HEK293 (cell line): ENCODE data around the gene RFPL2.

Experiments
- KLF9 ChIP-seq: fragments of 450-650 bp; formaldehyde crosslinking; IDR thresholded peaks from 2 replicates; pipeline ENCODE4 v1.5.1; 2016; ENCODE audit warnings: missing biosample characterization, missing genetic modification characterization, low read depth
- MZF1 ChIP-seq: fragments of 450-650 bp; formaldehyde crosslinking; IDR thresholded peaks from 2 replicates; pipeline ENCODE4 v1.5.1; 2017; ENCODE audit warnings: missing biosample characterization, missing genetic modification characterization, borderline replicate concordance
- PBX3 ChIP-seq: sonication (generic); formaldehyde crosslinking; IDR thresholded peaks from 2 replicates; pipeline ENCODE4 v1.8.1; 2022; ENCODE audit warnings: mild to moderate bottlenecking, moderate library complexity, missing genetic modification reagents
- PRDM1 ChIP-seq: fragments of 450-650 bp; formaldehyde crosslinking; IDR thresholded peaks from 2 replicates; pipeline ENCODE4; 2016; ENCODE audit warnings: missing biosample characterization, missing genetic modification characterization
- PRDM2 ChIP-seq: fragments of 450-650 bp; formaldehyde crosslinking; IDR thresholded peaks from 2 replicates; pipeline ENCODE4 v1.5.1; 2016; ENCODE audit warnings: missing biosample characterization, missing genetic modification characterization, borderline replicate concordance
- SALL2 ChIP-seq: fragments of 450-650 bp; formaldehyde crosslinking; IDR thresholded peaks from 2 replicates; pipeline ENCODE4 v1.5.0; 2017; ENCODE audit warnings: missing biosample characterization, mild to moderate bottlenecking, missing genetic modification characterization, borderline replicate concordance
- SETDB1 ChIP-seq: IDR thresholded peaks from one replicate; pipeline ENCODE4 v1.6.1; 2017; ENCODE audit warnings: mild to moderate bottlenecking, low read length, moderate library complexity, mixed read lengths; ENCODE audit not compliant: insufficient read length
- YY1 ChIP-seq: fragments of 450-650 bp; formaldehyde crosslinking; IDR thresholded peaks from 2 replicates; pipeline ENCODE4 v1.5.1; 2018; ENCODE audit warnings: missing biosample characterization, missing genetic modification characterization
- ZBTB44 ChIP-seq: fragments of 450-650 bp; IDR thresholded peaks from 2 replicates; pipeline ENCODE4 v1.5.1; 2018; ENCODE audit warnings: missing biosample characterization, mild to moderate bottlenecking, missing genetic modification characterization
- ZBTB48 ChIP-seq: fragments of 450-650 bp; formaldehyde crosslinking; IDR thresholded peaks from 2 replicates; pipeline ENCODE4 v1.5.1; 2016; ENCODE audit warnings: missing biosample characterization, missing genetic modification characterization
- ZNF138 ChIP-seq: fragments of 450-650 bp; formaldehyde crosslinking; IDR thresholded peaks from 2 replicates; pipeline ENCODE4 v1.5.1; 2016; ENCODE audit warnings: missing biosample characterization, missing genetic modification characterization, borderline replicate concordance
- ZNF211 ChIP-seq: fragments of 450-650 bp; formaldehyde crosslinking; IDR thresholded peaks from 2 replicates; pipeline ENCODE4 v1.5.1; 2016; ENCODE audit warnings: low read depth, missing biosample characterization, missing genetic modification characterization
- ZNF24 ChIP-seq: fragments of 450-650 bp; formaldehyde crosslinking; IDR thresholded peaks from 2 replicates; pipeline ENCODE4 v1.5.1; 2016; ENCODE audit warnings: missing biosample characterization, missing genetic modification characterization
- ZNF266 ChIP-seq: fragments of 450-650 bp; formaldehyde crosslinking; IDR thresholded peaks from 2 replicates; pipeline ENCODE4 v1.5.1; 2016; ENCODE audit warnings: missing biosample characterization, missing genetic modification characterization, low read depth
- ZNF335 ChIP-seq: fragments of 450-650 bp; formaldehyde crosslinking; conservative IDR thresholded peaks from 2 replicates; pipeline ENCODE4 v1.5.1; 2016; ENCODE audit warnings: missing biosample characterization, missing genetic modification characterization
- ZNF37A ChIP-seq: fragments of 450-650 bp; IDR thresholded peaks from 2 replicates; pipeline ENCODE4 v1.5.1; 2018; ENCODE audit warnings: missing biosample characterization, missing genetic modification characterization
- ZNF423 ChIP-seq: fragments of 450-650 bp; formaldehyde crosslinking; IDR thresholded peaks from 2 replicates; pipeline ENCODE4 v1.5.1; 2016; ENCODE audit warnings: missing biosample characterization, missing genetic modification characterization
- ZNF48 ChIP-seq: fragments of 450-650 bp; formaldehyde crosslinking; IDR thresholded peaks from 2 replicates; pipeline ENCODE4 v1.5.1; 2016; ENCODE audit warnings: missing biosample characterization, missing genetic modification characterization
- ZNF518A ChIP-seq: fragments of 450-650 bp; formaldehyde crosslinking; conservative IDR thresholded peaks from 2 replicates; pipeline ENCODE4 v1.5.1; 2016; ENCODE audit warnings: low read depth, missing biosample characterization, missing genetic modification characterization
- ZNF600 ChIP-seq: fragments of 450-650 bp; formaldehyde crosslinking; IDR thresholded peaks from 2 replicates; pipeline ENCODE4 v1.5.1; 2016; ENCODE audit warnings: missing biosample characterization, missing genetic modification characterization
- ZNF791 ChIP-seq: fragments of 450-650 bp; formaldehyde crosslinking; IDR thresholded peaks from 2 replicates; pipeline ENCODE4 v1.5.1; 2016; ENCODE audit warnings: missing biosample characterization, missing genetic modification characterization
- ZNF837 ChIP-seq: fragments of 450-650 bp; formaldehyde crosslinking; IDR thresholded peaks from 2 replicates; pipeline ENCODE4 v1.5.1; 2016; ENCODE audit warnings: missing biosample characterization, missing genetic modification characterization
- ZXDB ChIP-seq: fragments of 450-650 bp; formaldehyde crosslinking; IDR thresholded peaks from 2 replicates; pipeline ENCODE4 v1.5.1; 2016; ENCODE audit warnings: missing biosample characterization, missing genetic modification characterization
- TF ChIP-seq, protein P1 (sequence below): fragments of 450-650 bp; formaldehyde crosslinking; IDR thresholded peaks from 2 replicates; pipeline ENCODE4 v1.5.1; 2016; ENCODE audit warnings: missing biosample characterization, missing genetic modification characterization

Gene RFPL2

DNA sequence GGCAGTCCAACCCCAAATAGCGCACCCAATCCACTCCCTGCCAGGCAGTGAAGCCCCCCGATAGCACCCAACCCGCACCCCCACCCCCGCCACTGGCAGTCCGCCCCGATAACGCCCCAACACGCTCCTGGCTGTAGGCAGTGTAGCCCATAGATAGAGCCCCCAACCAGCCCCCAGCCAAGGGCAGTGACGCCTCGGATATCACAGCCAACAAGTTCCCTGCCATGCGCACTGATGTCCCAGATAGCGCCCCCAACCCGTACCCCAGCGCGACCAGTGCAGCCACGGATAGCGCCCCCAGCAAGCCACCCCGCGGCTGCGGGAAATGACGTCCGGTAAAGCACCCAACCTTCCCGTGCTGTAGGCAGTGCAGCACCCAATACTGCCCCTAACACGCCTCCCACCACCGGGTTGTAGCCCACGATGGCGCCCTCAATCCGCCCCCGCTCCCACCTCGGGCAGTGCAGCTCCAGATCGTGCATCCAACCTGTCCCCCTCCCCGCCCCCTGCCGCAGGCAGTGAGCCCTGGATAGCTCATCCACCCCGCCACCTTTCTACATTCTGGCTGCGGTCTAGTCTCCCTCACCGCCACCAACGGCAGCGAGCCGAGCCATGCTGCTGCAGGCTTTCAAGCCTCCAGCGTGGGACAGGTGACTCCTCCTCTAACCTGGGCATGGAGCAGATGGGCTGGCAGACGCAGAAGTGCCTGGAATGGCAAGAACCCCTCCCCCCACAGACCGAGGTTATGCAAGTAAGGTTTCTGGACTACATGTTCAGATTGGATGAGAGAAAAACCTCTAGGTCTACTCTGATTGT lies 625 bp downstream of the RFPL2 start (continued):
- TF ChIP-seq, protein P1, sequence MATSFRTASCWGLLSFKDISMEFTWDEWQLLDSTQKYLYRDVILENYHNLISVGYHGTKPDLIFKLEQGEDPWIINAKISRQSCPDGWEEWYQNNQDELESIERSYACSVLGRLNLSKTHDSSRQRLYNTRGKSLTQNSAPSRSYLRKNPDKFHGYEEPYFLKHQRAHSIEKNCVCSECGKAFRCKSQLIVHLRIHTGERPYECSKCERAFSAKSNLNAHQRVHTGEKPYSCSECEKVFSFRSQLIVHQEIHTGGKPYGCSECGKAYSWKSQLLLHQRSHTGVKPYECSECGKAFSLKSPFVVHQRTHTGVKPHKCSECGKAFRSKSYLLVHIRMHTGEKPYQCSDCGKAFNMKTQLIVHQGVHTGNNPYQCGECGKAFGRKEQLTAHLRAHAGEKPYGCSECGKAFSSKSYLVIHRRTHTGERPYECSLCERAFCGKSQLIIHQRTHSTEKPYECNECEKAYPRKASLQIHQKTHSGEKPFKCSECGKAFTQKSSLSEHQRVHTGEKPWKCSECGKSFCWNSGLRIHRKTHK, result no peak
- TF ChIP-seq PRDM2 (tag by site-specific recombination), result no peak
- no peak for TF ChIP-seq MZF1 (tag by site-specific recombination)
- TF ChIP-seq KLF9, result peak; percentile 26
- TF ChIP-seq ZNF138, result no peak
- no peak for TF ChIP-seq PRDM1 (tag by site-specific recombination)
- no peak for TF ChIP-seq ZNF423 (tag by site-specific recombination)
- no peak for TF ChIP-seq SETDB1
- no peak for TF ChIP-seq ZNF211 (tag by site-specific recombination)
- TF ChIP-seq ZNF335 (tag by site-specific recombination), result no peak; the same call in none of the 2 replicates
- peak; percentile 51; the same call in 1 of the 2 replicates for TF ChIP-seq ZBTB48 (tag by site-specific recombination)
- TF ChIP-seq ZBTB44 (tag by site-specific recombination), result no peak
- no peak for TF ChIP-seq ZNF837 (tag by site-specific recombination)
- no peak for TF ChIP-seq PBX3 (CRISPR knock-in tag)
- TF ChIP-seq ZNF48, result no peak
- no peak for TF ChIP-seq YY1 (tag by site-specific recombination)
- no peak for TF ChIP-seq ZNF266 (tag by site-specific recombination)
- TF ChIP-seq ZNF600, result 0 out of 2 replicates have a peak, but pooled peaks have one; percentile 15
- no peak for TF ChIP-seq ZNF791 (tag by site-specific recombination)
- TF ChIP-seq ZNF37A (tag by site-specific recombination), result no peak
- TF ChIP-seq ZNF24, result no peak
- TF ChIP-seq ZNF518A (tag by site-specific recombination), result no peak
- 0 out of 2 replicates have a peak, but pooled peaks have one; percentile 28 for TF ChIP-seq ZXDB (tag by site-specific recombination)
- no peak for TF ChIP-seq SALL2 (tag by site-specific recombination)
